Measurements from ENCODE around the gene SLX4IP.

GRCh38 chr20:10419550-10420133 lies 15.5 kb upstream of the SLX4IP start:
- TF ChIP-seq CTCF (IDR thresholded peaks at IDR 0.05 in 2 of 3, conservative IDR thresholded peaks at IDR 0.05 in 1 of 3; ENCODE audit: borderline replicate concordance in 1 of 3, insufficient read depth in 1 of 3, low read depth in 2 of 3, low read length in 2 of 3) (no peak), EZH2 (IDR thresholded peaks at IDR 0.05) (no peak), EGR1 (IDR thresholded peaks at IDR 0.05; ENCODE audit: low read depth) (no peak)

Measured in HCT116 (cell line).